Glutamatergic neuron (in vitro differentiated cells): ENCODE measurements around the gene LSAMP. TPM values are rescaled to one million over a fixed set of nuclear protein-coding genes. Genes with fewer than 3 reads are reported as not detected.
A peak's percentile ranks its signal among the peaks of the same experiment; 100 is the strongest.

ENCODE experiments used
- DNase-seq: peaks from one replicate; pipeline ENCODE4 v3.0.0; 2022
- H3K27ac Mint-ChIP-seq: one replicate; pipeline ENCODE4 v1.8.0; 2020; ENCODE audit warnings: mild to moderate bottlenecking, mixed read lengths, inconsistent platforms; ENCODE audit not compliant: unreplicated experiment
- H3K27me3 Mint-ChIP-seq: one replicate; pipeline ENCODE4 v1.8.0; 2020; ENCODE audit warnings: mild to moderate bottlenecking, moderate library complexity, mixed read lengths, inconsistent platforms; ENCODE audit not compliant: unreplicated experiment
- H3K36me3 Mint-ChIP-seq: one replicate; pipeline ENCODE4 v1.8.0; 2020; ENCODE audit warnings: mild to moderate bottlenecking, mixed read lengths, inconsistent platforms; ENCODE audit not compliant: unreplicated experiment
- H3K4me1 Mint-ChIP-seq: one replicate; pipeline ENCODE4 v1.8.0; 2020; ENCODE audit warnings: mild to moderate bottlenecking, low read depth, mixed read lengths, inconsistent platforms; ENCODE audit not compliant: unreplicated experiment
- H3K4me3 Mint-ChIP-seq: one replicate; pipeline ENCODE4 v1.8.0; 2020; ENCODE audit warnings: mild to moderate bottlenecking, mixed read lengths, inconsistent platforms; ENCODE audit not compliant: unreplicated experiment
- H3K9me3 Mint-ChIP-seq: one replicate; pipeline ENCODE4 v1.8.0; 2020; ENCODE audit warnings: mild to moderate bottlenecking, moderate library complexity, mixed read lengths, inconsistent platforms; ENCODE audit not compliant: unreplicated experiment
- CTCF ChIP-seq: fragments of 200-600 bp; sonication (generic); IDR thresholded peaks from one replicate; pipeline ENCODE4 v1.5.0; 2021; ENCODE audit not compliant: partially characterized antibody, unreplicated experiment
- total RNA-seq: library from RNA; stranded (reverse); fragmentation: NEBNext Ultra II Directional; extraction: Animal tissue kit (Norgen Biotek cat#: 25700); gene quantifications from one replicate; pipeline ENCODE4 v1.2.1, GENCODE V29; 2021; ENCODE audit not compliant: unreplicated experiment

Gene LSAMP
- total RNA-seq, 1 donor from 2014 or later: 67.1 TPM

GRCh38 chr3:116190095-116190494 lies 255.2 kb downstream of the LSAMP start:
- Mint-ChIP-seq H3K9me3 (peaks cover 7% of the 10 kb centered on the region), H3K4me3 (no peak overlapping the region), H3K36me3 (peaks cover 4% of the 10 kb centered on the region), H3K27me3 (peaks cover 2% of the 10 kb centered on the region), H3K4me1 (peaks cover 13% of the 10 kb centered on the region), H3K27ac (no peak overlapping the region)
- TF ChIP-seq CTCF: no peak
- no peak for DNase-seq

- H3K4me3 Mint-ChIP-seq: no peak overlapping the region
- peaks cover 2% of the 10 kb centered on the region for H3K27me3 Mint-ChIP-seq
- no peak overlapping the region for H3K27ac Mint-ChIP-seq
- peak; percentile 38 for DNase-seq
- H3K9me3 Mint-ChIP-seq: peaks cover 7% of the 10 kb centered on the region
- peaks cover 8% of the 10 kb centered on the region for H3K4me1 Mint-ChIP-seq
- no peak for TF ChIP-seq CTCF
- no peaks in the 10 kb centered on the region for H3K36me3 Mint-ChIP-seq
Measured at GRCh38 chr3:116188231-116188785, 257.0 kb downstream of the LSAMP start.

GRCh38 chr3:116186049-116186448 lies 259.2 kb downstream of the LSAMP start:
- Mint-ChIP-seq H3K9me3 (peaks cover 7% of the 10 kb centered on the region), H3K4me3 (no peak overlapping the region), H3K4me1 (peaks cover 8% of the 10 kb centered on the region), H3K36me3 (no peaks in the 10 kb centered on the region), H3K27ac (no peak overlapping the region), H3K27me3 (peaks cover 2% of the 10 kb centered on the region)
- no peak for DNase-seq
- no peak for TF ChIP-seq CTCF

GRCh38 chr3:116181159-116181558 lies 264.1 kb downstream of the LSAMP start:
- TF ChIP-seq CTCF: no peak
- H3K27me3 Mint-ChIP-seq: no peaks in the 10 kb centered on the region
- no peak for DNase-seq
- H3K36me3 Mint-ChIP-seq: no peaks in the 10 kb centered on the region
- H3K9me3 Mint-ChIP-seq: no peaks in the 10 kb centered on the region
- no peaks in the 10 kb centered on the region for H3K4me1 Mint-ChIP-seq
- H3K4me3 Mint-ChIP-seq: no peak overlapping the region
- no peak overlapping the region for H3K27ac Mint-ChIP-seq

GRCh38 chr3:116179091-116179490 lies 266.2 kb downstream of the LSAMP start:
- H3K27me3 Mint-ChIP-seq: no peaks in the 10 kb centered on the region
- no peaks in the 10 kb centered on the region for H3K4me1 Mint-ChIP-seq
- H3K36me3 Mint-ChIP-seq: no peaks in the 10 kb centered on the region
- H3K4me3 Mint-ChIP-seq: no peak overlapping the region
- no peaks in the 10 kb centered on the region for H3K9me3 Mint-ChIP-seq
- no peak for DNase-seq
- no peak for TF ChIP-seq CTCF
- no peak overlapping the region for H3K27ac Mint-ChIP-seq
